SK-N-MC (cell line): ENCODE data around the gene PELI2.

Experiments
- DNase-seq: peaks from one replicate; pipeline ENCODE4 v3.0.0-alpha.2; 2011; ENCODE audit warnings: low read depth, low spot score
- H3K27ac ChIP-seq: fragments of 200-600 bp; sonication (generic); 2 replicates; pipeline ENCODE4 v1.5.1; 2016; ENCODE audit warnings: mixed run types
- H3K36me3 ChIP-seq: fragments of 200-600 bp; sonication (generic); 2 replicates; pipeline ENCODE4 v1.6.1; 2017; ENCODE audit warnings: antibody characterized with exemption, low read length, mixed read lengths; ENCODE audit not compliant: insufficient read depth
- H3K4me3 ChIP-seq: fragments of 200-600 bp; sonication (generic); 2 replicates; pipeline ENCODE4 v1.5.1; 2016
- H3K9ac ChIP-seq: fragments of 200-600 bp; sonication (generic); 2 replicates; pipeline ENCODE4 v1.8.0; 2017; ENCODE audit warnings: mixed run types, mixed read lengths; ENCODE audit not compliant: insufficient read length
- H3K9me3 ChIP-seq: fragments of 200-600 bp; sonication (generic); 2 replicates; pipeline ENCODE4 v1.6.1; 2017; ENCODE audit warnings: low read depth, mild to moderate bottlenecking, antibody characterized with exemption, low read length, moderate library complexity, mixed read lengths
- EZH2 ChIP-seq: fragments of 200-600 bp; sonication (generic); IDR thresholded peaks from one replicate; pipeline ENCODE4 v1.6.1; 2017; ENCODE audit warnings: antibody characterized with exemption
- FOXP2 ChIP-seq: optimal IDR thresholded peaks from 2 replicates; pipeline ENCODE3; 2011; ENCODE audit warnings: mild to moderate bottlenecking, moderate library complexity; ENCODE audit not compliant: insufficient read depth; ENCODE audit errors: extremely low read length, control extremely low read depth
- POLR2AphosphoS5 ChIP-seq: IDR thresholded peaks from 2 replicates; pipeline ENCODE4 v1.6.1; 2012; ENCODE audit warnings: mild to moderate bottlenecking, low read depth, low read length, borderline replicate concordance

PELI2 gene

GRCh38 chr14:56168007-56168616, 49.9 kb downstream of the PELI2 start:
- Histone ChIP-seq H3K27ac (no peak overlapping the region), H3K9me3 (peaks cover 8% of the 10 kb centered on the region; the same call in 1 of the 2 replicates), H3K4me3 (no peak overlapping the region), H3K9ac (no peak overlapping the region), H3K36me3 (peaks cover 5% of the 10 kb centered on the region; the same call in 1 of the 2 replicates)
- DNase-seq: no peak
- no peak for TF ChIP-seq FOXP2
- TF ChIP-seq EZH2: no peak
- no peak for TF ChIP-seq POLR2AphosphoS5

GRCh38 chr14:56170028-56170427, 51.8 kb downstream of the PELI2 start:
- Histone ChIP-seq H3K9ac (no peak overlapping the region), H3K36me3 (peaks cover 5% of the 10 kb centered on the region; the same call in 1 of the 2 replicates), H3K4me3 (no peak overlapping the region), H3K9me3 (peaks cover 8% of the 10 kb centered on the region; the same call in 1 of the 2 replicates), H3K27ac (peak overlapping the region; percentile 67; the same call in 1 of the 2 replicates)
- TF ChIP-seq FOXP2 (no peak), EZH2 (no peak), POLR2AphosphoS5 (no peak)
- DNase-seq: no peak

- H3K27ac ChIP-seq: 0 out of 2 replicates have a peak overlapping the region, but pooled peaks have one; percentile 67
- no peak overlapping the region for H3K4me3 ChIP-seq
- DNase-seq: no peak
- H3K9me3 ChIP-seq: peaks cover 5% of the 10 kb centered on the region; the same call in 1 of the 2 replicates
- H3K36me3 ChIP-seq: peaks cover 2% of the 10 kb centered on the region; the same call in 1 of the 2 replicates
- no peak for TF ChIP-seq POLR2AphosphoS5
- TF ChIP-seq FOXP2: no peak
- TF ChIP-seq EZH2: no peak
- H3K9ac ChIP-seq: no peak overlapping the region
These were observed 52.7 kb downstream of the PELI2 start for GRCh38 chr14:56170877-56171422.

- Histone ChIP-seq H3K27ac (no peak overlapping the region), H3K4me3 (no peak overlapping the region), H3K36me3 (no peaks in the 10 kb centered on the region), H3K9me3 (peaks cover 2% of the 10 kb centered on the region; the same call in 1 of the 2 replicates), H3K9ac (no peak overlapping the region)
- TF ChIP-seq POLR2AphosphoS5 (no peak), FOXP2 (no peak), EZH2 (no peak)
- no peak for DNase-seq
These were observed 53.9 kb downstream of the PELI2 start for GRCh38 chr14:56172074-56172473.

GRCh38 chr14:56172571-56172971, 54.4 kb downstream of the PELI2 start:
- TF ChIP-seq FOXP2 (no peak), POLR2AphosphoS5 (no peak), EZH2 (no peak)
- DNase-seq: no peak
- no peaks in the 10 kb centered on the region for H3K9me3 ChIP-seq
- no peak overlapping the region for H3K4me3 ChIP-seq
- no peak overlapping the region for H3K27ac ChIP-seq
- no peak overlapping the region for H3K9ac ChIP-seq
- H3K36me3 ChIP-seq: no peaks in the 10 kb centered on the region

- Histone ChIP-seq H3K27ac (no peak overlapping the region), H3K9me3 (no peaks in the 10 kb centered on the region), H3K4me3 (no peak overlapping the region), H3K9ac (no peak overlapping the region), H3K36me3 (peaks cover 2% of the 10 kb centered on the region; the same call in 1 of the 2 replicates)
- TF ChIP-seq EZH2: no peak
- TF ChIP-seq FOXP2: no peak
- TF ChIP-seq POLR2AphosphoS5: no peak
- DNase-seq: no peak
These were observed 55.2 kb downstream of the PELI2 start for GRCh38 chr14:56173365-56173922.

- no peak overlapping the region for H3K27ac ChIP-seq
- H3K4me3 ChIP-seq: no peak overlapping the region
- TF ChIP-seq FOXP2 (no peak), POLR2AphosphoS5 (no peak), EZH2 (no peak)
- no peak overlapping the region for H3K9ac ChIP-seq
- H3K36me3 ChIP-seq: peaks cover 12% of the 10 kb centered on the region
- H3K9me3 ChIP-seq: no peaks in the 10 kb centered on the region
- no peak for DNase-seq
These were observed 57.6 kb downstream of the PELI2 start for GRCh38 chr14:56175773-56176172.

- H3K9me3 ChIP-seq: no peaks in the 10 kb centered on the region
These were observed 58.3 kb downstream of the PELI2 start for GRCh38 chr14:56176530-56176929.

More at GRCh38 chr14:56176530-56176929, 58.3 kb downstream of the PELI2 start:
- no peak overlapping the region for H3K27ac ChIP-seq
- H3K36me3 ChIP-seq: peaks cover 12% of the 10 kb centered on the region
- no peak overlapping the region for H3K4me3 ChIP-seq
- TF ChIP-seq EZH2: no peak
- no peak for TF ChIP-seq FOXP2
- no peak for TF ChIP-seq POLR2AphosphoS5
- H3K9ac ChIP-seq: no peak overlapping the region
- DNase-seq: no peak
